HL-60 (cell line): ENCODE data around the gene ADGRL3.

Experiments
- DNase-seq, 2 experiments: peaks; one replicate each; pipeline ENCODE4 v3.0.0-alpha.2; 2010 to 2020; ENCODE audit warnings: low read depth in 1 of 2, low spot score in 1 of 2
- H3K27ac ChIP-seq: fragments of 250-450 bp; sonication (Bioruptor Pico); replicated peaks from 2 replicates; pipeline ENCODE4 v1.5.1; 2020; ENCODE audit warnings: mild to moderate bottlenecking, moderate library complexity
- H3K27me3 ChIP-seq: fragments of 250-450 bp; sonication (Bioruptor Pico); 2 replicates; pipeline ENCODE4 v1.5.1; 2021; ENCODE audit warnings: mild to moderate bottlenecking, moderate library complexity; ENCODE audit not compliant: insufficient read depth, poor library complexity, severe bottlenecking
- H3K4me3 ChIP-seq: replicated peaks from 2 replicates; pipeline ENCODE4 v1.5.1; 2011; ENCODE audit warnings: mild to moderate bottlenecking, control low read depth, low read length; ENCODE audit not compliant: insufficient read depth
- GABPA ChIP-seq: IDR thresholded peaks from 2 replicates; pipeline ENCODE4 v1.6.1; 2012; ENCODE audit warnings: low read depth
- POLR2AphosphoS5 ChIP-seq: IDR thresholded peaks from 2 replicates; pipeline ENCODE4 v1.6.1; 2012; ENCODE audit warnings: low read depth
- SPI1 ChIP-seq: IDR thresholded peaks from 2 replicates; pipeline ENCODE4 v1.6.1; 2012; ENCODE audit warnings: low read depth, mild to moderate bottlenecking, borderline replicate concordance
- TF ChIP-seq, protein P1 (sequence below): IDR thresholded peaks from one replicate; pipeline ENCODE4 v1.5.1; 2011; ENCODE audit warnings: low read length, control low read depth, inconsistent platforms; ENCODE audit not compliant: insufficient read depth
- TF ChIP-seq, protein P2 (sequence below): IDR thresholded peaks from 2 replicates; pipeline ENCODE4 v1.6.1; 2012; ENCODE audit warnings: low read depth; ENCODE audit not compliant: insufficient replicate concordance

The ADGRL3 gene

GRCh38 chr4:61923179-61923578 is 723.1 kb downstream of the ADGRL3 start:
- H3K4me3 ChIP-seq, result no peak overlapping the region
- no peaks in the 10 kb centered on the region for H3K27me3 ChIP-seq
- TF ChIP-seq GABPA (no peak), SPI1 (no peak), POLR2AphosphoS5 (no peak)
- TF ChIP-seq, protein P1, sequence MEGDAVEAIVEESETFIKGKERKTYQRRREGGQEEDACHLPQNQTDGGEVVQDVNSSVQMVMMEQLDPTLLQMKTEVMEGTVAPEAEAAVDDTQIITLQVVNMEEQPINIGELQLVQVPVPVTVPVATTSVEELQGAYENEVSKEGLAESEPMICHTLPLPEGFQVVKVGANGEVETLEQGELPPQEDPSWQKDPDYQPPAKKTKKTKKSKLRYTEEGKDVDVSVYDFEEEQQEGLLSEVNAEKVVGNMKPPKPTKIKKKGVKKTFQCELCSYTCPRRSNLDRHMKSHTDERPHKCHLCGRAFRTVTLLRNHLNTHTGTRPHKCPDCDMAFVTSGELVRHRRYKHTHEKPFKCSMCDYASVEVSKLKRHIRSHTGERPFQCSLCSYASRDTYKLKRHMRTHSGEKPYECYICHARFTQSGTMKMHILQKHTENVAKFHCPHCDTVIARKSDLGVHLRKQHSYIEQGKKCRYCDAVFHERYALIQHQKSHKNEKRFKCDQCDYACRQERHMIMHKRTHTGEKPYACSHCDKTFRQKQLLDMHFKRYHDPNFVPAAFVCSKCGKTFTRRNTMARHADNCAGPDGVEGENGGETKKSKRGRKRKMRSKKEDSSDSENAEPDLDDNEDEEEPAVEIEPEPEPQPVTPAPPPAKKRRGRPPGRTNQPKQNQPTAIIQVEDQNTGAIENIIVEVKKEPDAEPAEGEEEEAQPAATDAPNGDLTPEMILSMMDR, result no peak
- TF ChIP-seq, protein P2, sequence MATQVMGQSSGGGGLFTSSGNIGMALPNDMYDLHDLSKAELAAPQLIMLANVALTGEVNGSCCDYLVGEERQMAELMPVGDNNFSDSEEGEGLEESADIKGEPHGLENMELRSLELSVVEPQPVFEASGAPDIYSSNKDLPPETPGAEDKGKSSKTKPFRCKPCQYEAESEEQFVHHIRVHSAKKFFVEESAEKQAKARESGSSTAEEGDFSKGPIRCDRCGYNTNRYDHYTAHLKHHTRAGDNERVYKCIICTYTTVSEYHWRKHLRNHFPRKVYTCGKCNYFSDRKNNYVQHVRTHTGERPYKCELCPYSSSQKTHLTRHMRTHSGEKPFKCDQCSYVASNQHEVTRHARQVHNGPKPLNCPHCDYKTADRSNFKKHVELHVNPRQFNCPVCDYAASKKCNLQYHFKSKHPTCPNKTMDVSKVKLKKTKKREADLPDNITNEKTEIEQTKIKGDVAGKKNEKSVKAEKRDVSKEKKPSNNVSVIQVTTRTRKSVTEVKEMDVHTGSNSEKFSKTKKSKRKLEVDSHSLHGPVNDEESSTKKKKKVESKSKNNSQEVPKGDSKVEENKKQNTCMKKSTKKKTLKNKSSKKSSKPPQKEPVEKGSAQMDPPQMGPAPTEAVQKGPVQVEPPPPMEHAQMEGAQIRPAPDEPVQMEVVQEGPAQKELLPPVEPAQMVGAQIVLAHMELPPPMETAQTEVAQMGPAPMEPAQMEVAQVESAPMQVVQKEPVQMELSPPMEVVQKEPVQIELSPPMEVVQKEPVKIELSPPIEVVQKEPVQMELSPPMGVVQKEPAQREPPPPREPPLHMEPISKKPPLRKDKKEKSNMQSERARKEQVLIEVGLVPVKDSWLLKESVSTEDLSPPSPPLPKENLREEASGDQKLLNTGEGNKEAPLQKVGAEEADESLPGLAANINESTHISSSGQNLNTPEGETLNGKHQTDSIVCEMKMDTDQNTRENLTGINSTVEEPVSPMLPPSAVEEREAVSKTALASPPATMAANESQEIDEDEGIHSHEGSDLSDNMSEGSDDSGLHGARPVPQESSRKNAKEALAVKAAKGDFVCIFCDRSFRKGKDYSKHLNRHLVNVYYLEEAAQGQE, result no peak
- H3K27ac ChIP-seq, result no peak overlapping the region
- DNase-seq, result no peak

DNA sequence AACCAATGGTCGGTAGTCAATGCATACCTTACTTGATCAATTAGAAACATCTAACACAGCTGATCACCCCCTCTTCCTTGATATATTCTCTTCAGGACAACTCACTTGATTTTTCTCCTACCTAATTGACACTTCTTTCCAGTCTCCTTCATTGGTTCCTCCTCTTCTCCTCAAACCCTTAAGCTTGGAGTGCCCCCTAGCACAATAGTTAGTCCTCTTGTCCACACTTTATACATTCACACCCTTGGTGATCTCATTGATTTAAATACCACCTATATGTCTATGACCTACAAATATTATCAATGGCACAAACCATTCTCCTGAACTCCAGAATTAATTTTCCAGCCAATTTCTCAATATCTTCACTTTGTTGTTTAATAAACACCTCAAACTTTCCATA is 724.0 kb downstream of the ADGRL3 start:
- peak in 1 of 2 experiments; percentile 27 for DNase-seq
- Histone ChIP-seq H3K27ac (no peak overlapping the region), H3K27me3 (no peaks in the 10 kb centered on the region), H3K4me3 (no peak overlapping the region)
- TF ChIP-seq, protein P2, result no peak
- no peak for TF ChIP-seq POLR2AphosphoS5
- TF ChIP-seq GABPA, result no peak
- TF ChIP-seq, protein P1, result no peak

DNA sequence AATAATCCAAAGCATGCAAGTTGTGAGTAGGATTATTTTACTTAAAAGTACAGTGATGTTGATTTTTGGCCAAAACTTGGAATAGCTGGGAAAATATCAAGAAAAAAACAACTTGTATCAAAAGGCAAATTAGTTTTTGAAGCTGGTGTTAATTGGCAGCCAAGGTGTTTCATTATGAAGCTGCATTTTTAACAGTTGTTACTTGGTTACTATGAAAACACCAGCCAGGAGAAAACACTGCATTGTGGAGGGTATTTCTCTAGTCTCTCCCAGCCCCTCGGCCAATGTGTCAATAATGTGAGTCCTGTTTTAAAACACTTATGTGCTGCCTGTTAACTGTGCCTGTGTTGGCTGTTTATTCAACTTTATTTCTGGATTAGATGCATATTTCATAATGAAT is 733.4 kb downstream of the ADGRL3 start:
- TF ChIP-seq POLR2AphosphoS5, result no peak
- TF ChIP-seq SPI1, result no peak
- TF ChIP-seq, protein P1, result no peak
- TF ChIP-seq, protein P2, result no peak
- no peak for TF ChIP-seq GABPA
- DNase-seq, result no peak
- no peak overlapping the region for H3K27ac ChIP-seq
- H3K27me3 ChIP-seq, result no peaks in the 10 kb centered on the region
- no peak overlapping the region for H3K4me3 ChIP-seq
